CD4-positive, alpha-beta T cell treated with Interleukin-10 for 1 hour (primary cell): Measurements from ENCODE around the gene PAQR5.
"Not testable (repeated sequence)": the region's sequence is repeated elsewhere in the genome, so short reads cannot be mapped to it uniquely, and the experiment has no call there.

Experiments
- DNase-seq: peaks from one replicate; pipeline ENCODE4 v3.0.0-alpha.2; 2020

The PAQR5 gene

DNA sequence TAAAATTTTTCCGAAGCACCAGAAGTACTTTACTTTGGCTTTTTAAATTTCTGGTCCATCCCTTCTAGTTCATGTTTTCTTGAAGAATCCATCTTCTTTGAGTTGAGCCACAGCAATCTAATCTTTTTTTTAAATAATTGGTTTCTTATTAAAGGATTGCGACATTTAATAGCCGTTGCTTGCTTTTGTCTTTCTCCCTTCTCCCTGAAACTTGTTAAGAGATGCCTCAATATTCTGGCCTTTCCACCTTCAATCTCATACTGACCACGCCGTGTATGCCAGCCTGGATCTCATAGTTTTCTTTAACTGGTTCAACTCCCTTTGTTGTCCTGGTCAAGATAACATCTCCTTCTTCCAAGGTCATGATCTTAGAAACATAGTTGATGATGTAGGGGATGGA, 135.5 kb downstream of the PAQR5 start:
- DNase-seq: no peak

DNA sequence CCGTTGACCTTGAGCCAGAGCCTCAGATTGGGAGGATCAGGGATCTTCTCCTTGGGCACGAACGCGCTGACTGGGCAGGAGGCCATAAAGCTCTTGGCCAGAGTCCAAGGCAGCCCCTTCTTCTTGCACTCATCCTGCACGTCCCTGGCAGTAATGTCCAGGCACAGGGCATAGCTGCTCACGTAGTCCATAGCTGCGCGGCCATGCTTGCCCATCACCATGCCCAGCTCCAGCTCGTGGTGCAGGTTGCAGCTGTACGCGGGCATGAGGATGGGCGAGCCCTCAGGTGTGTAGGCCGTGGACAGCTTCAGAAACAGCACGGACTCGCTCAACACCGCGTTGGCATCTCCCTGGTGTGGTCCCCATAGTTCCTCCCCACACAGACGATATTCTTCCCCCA, 136.0 kb downstream of the PAQR5 start:
- DNase-seq: no peak

DNA sequence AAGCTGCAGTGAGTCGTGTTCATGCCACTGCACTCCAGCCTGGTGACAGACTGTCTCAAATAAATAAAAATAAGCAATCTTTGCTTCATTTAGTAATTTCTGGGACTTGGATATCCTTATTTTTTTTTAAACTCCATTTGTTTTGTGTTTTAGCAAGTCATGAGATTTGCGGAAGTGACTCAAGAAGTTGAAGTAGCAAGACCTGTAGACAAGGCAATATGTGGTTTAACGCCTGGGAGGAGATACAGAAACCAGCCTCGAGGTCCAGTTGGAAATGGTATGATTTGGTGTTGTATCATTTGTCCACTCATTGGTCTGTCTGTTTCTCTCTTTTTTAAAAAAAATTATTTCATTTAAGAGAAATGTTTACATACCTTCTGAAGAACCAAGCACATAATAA, 137.3 kb downstream of the PAQR5 start:
- no peak for DNase-seq

DNA sequence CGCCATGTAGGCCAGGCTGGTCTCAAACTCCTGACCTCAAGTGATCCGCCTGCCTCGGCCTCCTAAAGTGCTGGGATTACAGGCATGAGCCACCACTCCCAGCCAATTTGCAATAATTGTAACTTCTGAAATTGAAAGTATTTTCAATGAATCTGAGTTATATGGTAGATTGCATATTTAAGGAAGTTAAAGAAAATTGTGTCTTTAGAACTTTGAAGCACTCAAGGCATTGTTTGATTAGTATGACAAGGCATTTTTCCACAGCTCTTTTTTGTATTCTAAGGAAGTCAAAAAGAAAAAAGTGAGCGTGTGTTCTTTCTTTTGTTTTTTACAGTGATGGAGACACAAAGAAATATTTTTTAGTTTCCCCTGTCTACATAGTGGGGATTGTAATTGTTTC, 138.2 kb downstream of the PAQR5 start:
- DNase-seq: no peak

DNA sequence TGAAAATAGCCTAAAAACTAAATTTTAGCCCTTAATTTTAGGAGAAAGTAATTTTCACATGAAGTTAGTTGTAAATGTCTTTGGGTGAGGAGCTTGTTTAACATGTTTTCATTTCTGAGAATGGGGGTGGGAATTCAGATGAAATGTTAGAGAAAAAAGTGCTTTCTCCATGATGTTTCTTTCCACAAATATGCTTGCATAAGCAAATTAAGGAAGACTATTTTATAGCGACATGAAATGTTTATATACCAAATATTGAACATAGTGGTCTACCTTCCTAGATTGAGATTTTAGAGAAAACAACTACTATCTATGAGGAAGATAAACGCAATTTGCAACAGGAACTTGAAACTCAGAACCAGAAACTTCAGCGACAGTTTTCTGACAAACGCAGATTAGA, 140.9 kb downstream of the PAQR5 start:
- DNase-seq: no peak

DNA sequence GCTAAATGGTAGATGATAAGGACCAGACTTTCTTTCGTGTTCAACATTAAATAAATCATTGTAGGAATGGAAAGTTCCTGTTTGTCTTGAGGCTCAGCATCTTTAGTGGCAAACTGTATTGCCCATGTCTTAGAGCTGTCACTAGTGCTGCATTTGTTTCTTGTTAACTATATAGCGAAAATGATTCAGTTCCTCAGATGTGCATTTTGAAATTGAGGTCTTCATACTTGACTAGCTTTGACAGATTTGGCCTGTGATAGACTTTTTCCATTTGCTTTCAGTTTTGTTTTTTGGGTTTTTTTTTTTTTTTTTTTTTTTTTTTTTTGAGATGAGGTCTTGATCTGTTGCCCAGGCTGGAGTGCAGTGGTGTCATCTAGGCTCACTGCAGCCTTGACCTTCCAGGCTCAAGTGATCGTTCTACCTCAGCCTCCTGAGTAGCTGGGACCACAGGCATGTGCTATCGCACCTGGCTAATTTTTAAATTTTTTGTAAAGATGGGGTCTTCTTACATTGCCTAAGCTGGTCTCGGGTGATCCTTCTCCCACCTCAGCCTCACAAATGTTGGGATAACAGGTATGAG, 144.4 kb downstream of the PAQR5 start:
- DNase-seq: no peak

DNA sequence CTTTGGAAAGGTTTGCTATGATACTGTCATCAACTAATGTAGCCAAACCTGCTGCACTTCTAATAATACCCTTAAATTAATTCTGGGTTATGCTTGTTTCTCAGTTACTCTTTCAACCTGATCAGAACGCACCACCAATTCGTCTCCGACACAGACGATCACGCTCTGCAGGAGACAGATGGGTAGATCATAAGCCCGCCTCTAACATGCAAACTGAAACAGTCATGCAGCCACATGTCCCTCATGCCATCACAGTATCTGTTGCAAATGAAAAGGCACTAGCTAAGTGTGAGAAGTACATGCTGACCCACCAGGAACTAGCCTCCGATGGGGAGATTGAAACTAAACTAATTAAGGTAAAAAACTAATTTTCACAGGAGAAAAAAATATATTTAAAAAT, 146.0 kb downstream of the PAQR5 start:
- DNase-seq: no peak

DNA sequence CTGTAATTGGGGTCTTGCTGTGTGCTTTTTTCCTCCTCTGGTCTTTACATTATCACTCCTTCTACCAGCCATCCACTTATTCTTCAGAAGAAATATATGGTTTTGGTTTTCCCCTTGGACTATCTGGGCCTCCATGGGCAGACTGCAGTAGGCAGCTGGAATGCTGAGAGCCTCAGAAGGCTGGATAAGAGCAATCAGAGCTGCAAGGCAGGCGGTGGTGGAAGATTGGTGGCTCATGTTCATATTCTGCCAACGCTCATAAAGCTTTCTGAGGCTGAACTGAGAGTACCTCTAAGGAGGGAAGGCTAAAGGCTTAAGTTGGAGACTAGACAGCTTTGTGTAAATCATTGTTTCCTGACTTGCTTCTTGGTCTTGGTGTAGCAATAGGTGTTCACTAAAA, 148.2 kb downstream of the PAQR5 start:
- DNase-seq: no peak

DNA sequence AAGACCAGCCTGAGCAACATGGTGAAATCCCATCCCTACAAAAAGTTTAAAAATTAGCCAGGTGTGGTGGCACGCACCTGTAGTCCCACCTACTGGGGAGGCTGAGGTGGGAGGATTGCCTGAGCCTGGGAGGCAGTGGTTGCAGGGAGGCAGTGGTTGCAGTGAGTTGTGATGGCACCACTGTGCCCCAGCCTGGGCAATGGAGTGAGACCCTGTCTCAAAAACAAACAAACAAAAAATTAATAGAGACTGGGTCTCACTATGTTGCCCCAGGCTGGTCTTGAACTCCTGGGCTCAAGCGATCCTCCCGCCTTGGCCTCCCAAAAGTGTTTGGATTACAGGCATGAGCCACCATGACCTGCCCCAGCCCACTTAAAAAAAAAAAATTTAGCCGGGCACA, 151.5 kb downstream of the PAQR5 start:
- DNase-seq: not testable (repeated sequence)

DNA sequence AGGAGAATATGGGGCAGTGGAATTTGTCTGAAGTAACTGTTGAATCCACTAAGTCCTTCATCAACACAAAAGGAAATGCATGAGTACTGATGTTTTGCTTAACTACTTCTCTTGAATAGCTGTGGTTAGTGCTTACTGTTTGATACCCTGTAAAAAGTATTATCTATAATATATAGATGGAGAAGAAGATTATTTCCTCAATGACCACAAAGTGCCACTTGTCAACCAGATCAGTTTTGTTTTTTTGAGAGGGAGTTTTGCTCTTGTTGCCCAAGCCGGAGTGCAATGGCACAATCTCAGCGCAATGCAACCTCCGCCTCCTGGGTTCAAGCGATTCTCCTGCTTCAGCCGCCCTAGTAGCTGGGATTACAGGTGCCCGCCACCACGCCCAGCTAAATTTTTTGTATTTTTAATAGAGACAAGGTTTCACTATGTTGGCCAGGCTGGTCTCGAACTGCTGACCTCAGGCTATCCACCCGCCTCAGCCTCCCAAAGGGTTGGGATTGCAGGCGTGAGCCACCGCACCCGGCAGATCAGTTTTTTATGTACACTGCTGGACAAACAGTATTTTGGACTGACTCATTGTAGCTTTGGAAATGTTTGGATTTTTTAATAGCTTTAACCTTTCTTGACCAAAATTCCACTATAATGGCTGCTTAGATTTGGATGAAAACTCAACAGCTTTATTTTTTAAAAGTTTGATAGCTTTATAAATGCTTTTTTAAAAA, 152.4 kb downstream of the PAQR5 start:
- no peak for DNase-seq

DNA sequence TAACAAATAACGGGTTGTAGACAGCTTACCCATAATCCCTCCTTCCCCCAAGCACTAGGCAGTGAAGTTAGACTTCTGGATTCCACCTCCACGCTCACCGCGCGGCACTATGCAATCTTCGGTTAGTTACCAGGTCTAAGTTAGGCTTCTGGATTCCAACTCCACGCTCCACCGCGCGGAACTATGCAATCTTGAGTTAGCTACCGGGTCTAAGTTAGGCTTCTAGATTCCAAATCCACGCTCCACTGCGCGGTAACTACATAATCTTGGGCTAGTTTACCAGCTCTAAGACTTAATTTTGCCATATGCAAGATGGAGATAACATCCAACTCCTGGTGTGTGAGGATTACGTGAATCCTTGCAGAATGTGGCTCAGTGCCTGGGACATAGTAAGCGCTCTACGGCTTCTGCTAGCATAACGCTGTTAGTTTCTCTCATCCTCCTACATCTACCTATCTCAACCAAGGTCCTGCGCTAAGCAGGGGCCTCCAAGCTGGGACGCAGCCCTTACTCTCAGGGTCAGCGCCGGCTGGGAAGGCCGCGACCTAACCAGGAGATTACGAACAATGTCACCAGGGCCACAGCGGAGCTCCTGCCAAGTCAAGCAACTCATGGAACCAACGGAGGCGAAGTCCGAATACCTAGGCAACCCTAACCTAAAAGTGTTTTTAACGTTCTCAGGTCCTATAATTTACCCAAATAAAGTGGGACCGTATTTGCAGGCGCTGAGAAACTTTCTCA, 153.4 kb downstream of the PAQR5 start:
- no peak for DNase-seq

DNA sequence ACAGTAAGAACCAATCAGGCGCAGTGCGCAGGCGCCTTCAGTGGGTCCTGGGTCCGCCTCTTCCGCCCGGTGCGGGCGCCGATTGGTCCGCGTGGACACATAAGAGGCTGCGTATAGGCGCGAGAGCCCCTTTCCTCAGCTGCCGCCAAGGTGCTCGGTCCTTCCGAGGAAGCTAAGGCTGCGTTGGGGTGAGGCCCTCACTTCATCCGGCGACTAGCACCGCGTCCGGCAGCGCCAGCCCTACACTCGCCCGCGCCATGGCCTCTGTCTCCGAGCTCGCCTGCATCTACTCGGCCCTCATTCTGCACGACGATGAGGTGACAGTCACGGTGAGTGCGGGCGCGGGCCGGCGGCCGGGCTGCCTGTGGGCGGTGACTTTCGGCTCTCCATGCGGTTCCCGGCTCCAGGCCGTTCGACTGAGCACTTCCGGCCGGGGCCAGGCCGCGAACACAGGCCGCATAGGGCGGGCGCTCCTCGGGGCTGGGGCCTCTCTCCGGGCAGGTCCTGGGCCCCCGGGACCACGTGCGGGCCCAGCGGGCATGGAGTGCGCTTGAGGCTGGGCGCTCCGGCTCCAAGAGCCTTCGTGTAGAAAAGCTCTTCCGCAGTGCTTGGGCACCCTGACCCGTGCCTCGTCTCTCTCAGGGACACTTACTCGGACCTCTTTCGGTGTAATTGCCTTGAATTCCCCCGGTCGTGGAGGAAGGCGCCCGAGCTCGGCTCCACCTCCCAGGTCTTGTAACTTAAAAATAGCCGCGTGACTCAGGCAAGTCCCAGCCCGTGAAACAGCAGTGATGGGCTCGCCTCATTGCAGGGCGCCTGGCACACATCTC, 154.2 kb downstream of the PAQR5 start, which contains the start of gene RPLP1:
Gene RPLP1, plus strand, starts transcription at position 127 of the 830 bp plus-strand sequence. Its CDS starts 131 bp downstream, at position 258.
- peak; percentile 97 for DNase-seq

DNA sequence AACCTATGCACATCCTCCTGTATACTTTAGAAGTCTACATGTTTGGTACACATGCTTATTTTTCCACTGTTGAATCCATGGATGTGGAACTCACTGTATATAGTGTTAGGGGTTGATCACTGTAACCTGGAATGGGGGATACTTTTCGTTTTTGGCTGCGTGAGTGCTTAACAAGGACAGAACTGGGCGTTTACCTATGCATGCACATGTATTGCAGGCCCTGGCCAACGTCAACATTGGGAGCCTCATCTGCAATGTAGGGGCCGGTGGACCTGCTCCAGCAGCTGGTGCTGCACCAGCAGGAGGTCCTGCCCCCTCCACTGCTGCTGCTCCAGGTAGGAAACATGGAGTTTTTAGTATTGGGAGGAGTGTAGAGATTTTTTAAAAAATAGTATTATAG, 156.2 kb downstream of the PAQR5 start:
- DNase-seq: no peak

DNA sequence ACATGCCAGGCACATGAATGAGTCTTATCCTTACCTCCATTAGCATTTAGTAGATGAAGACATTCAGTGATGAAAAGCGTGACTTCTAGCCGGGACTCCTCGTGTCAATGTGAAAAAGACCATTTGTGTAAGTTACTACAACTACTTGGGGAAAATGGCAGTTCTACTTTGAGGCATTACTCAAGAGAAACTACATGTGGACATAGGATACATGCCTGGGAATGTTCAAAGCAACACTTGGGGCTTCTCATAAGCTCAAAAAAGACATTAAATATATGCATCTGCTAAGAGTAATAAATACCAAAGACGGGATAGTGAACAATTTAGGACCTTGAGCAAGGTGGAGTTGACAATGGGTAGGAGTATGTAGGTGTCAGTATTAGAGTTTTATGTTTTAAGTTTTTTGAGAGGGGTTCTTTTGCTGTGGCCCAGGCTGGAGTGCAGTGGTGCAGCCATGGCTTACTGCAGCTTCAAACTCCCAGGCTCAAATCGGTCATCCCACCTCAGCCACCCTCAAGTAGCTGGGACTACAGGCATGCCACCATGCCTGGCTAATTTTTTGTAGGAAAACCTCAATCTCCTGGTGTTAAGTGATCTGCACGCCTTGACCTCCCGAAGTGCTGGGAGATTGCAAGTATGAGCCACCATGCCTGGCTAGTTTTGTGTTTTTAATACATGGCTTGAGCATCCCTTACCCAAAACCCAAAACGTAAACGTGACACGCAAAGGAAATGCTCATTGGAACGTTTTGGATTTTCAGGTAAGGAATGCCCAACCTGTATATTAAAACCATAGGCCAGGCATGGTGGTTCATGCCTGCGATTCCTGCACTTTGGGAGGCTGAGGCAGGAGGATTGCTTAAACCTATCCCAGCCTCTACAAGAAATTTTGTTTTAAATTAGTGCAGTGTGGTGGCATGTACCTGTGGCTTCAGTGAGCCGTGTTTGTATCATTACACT, 157.8 kb downstream of the PAQR5 start:
- DNase-seq: no peak
